Measurements from ENCODE around the gene CACNA1C.

The CACNA1C gene

DNA sequence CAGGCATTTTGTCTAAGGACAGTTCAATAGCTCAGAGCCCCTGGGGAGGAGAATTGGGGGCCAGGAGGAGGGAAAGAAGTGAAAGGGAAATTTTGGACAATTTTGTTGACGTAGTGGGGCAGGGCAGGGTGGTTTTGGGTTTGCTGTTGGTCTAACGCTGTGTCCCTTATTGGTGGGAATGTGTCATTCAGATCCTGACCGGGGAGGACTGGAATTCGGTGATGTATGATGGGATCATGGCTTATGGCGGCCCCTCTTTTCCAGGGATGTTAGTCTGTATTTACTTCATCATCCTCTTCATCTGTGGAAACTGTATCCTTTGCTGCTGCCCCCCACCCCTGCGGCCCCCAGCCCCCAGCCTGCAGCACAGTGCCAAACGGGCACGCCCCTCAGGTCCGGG lies 529.8 kb downstream of the CACNA1C start:
- TF ChIP-seq CTCF (IDR thresholded peaks at IDR 0.05; ENCODE audit: poor library complexity, severe bottlenecking): no peak
- Histone ChIP-seq H3K36me3 (ENCODE audit: low read depth) (no peaks in the 10 kb centered on the region), H3K4me3 (ENCODE audit: severe bottlenecking) (no peak overlapping the region), H3K9me3 (ENCODE audit: severe bottlenecking) (no peaks in the 10 kb centered on the region), H3K27ac (ENCODE audit: poor library complexity, severe bottlenecking) (no peak overlapping the region), H3K4me1 (ENCODE audit: insufficient read depth, poor library complexity, severe bottlenecking) (no peaks in the 10 kb centered on the region), H3K27me3 (ENCODE audit: insufficient read depth, poor library complexity, severe bottlenecking) (peaks cover 67% of the 10 kb centered on the region)
- ATAC-seq (ENCODE audit: low read depth) (no peak), DNase-seq (ENCODE audit: low spot score) (no peak)

- peak; percentile 85 for TF ChIP-seq CTCF (IDR thresholded peaks at IDR 0.05; ENCODE audit: poor library complexity, severe bottlenecking)
- ATAC-seq (ENCODE audit: low read depth): peak; percentile 83
- no peaks in the 10 kb centered on the region for H3K4me1 ChIP-seq (ENCODE audit: insufficient read depth, poor library complexity, severe bottlenecking)
- DNase-seq (ENCODE audit: low spot score): no peak
- peaks cover 72% of the 10 kb centered on the region for H3K27me3 ChIP-seq (ENCODE audit: insufficient read depth, poor library complexity, severe bottlenecking)
- H3K9me3 ChIP-seq (ENCODE audit: severe bottlenecking): no peaks in the 10 kb centered on the region
- no peak overlapping the region for H3K27ac ChIP-seq (ENCODE audit: poor library complexity, severe bottlenecking)
- H3K36me3 ChIP-seq (ENCODE audit: low read depth): no peaks in the 10 kb centered on the region
- H3K4me3 ChIP-seq (ENCODE audit: severe bottlenecking): no peak overlapping the region
These were observed 530.3 kb downstream of the CACNA1C start for GRCh38 chr12:2583091-2583497.

- no peaks in the 10 kb centered on the region for H3K36me3 ChIP-seq (ENCODE audit: low read depth)
- no peaks in the 10 kb centered on the region for H3K9me3 ChIP-seq (ENCODE audit: severe bottlenecking)
- H3K27me3 ChIP-seq (ENCODE audit: insufficient read depth, poor library complexity, severe bottlenecking): peaks cover 79% of the 10 kb centered on the region
- TF ChIP-seq CTCF (IDR thresholded peaks at IDR 0.05; ENCODE audit: poor library complexity, severe bottlenecking): no peak
- H3K27ac ChIP-seq (ENCODE audit: poor library complexity, severe bottlenecking): no peak overlapping the region
- H3K4me1 ChIP-seq (ENCODE audit: insufficient read depth, poor library complexity, severe bottlenecking): no peaks in the 10 kb centered on the region
- H3K4me3 ChIP-seq (ENCODE audit: severe bottlenecking): no peak overlapping the region
- no peak for DNase-seq (ENCODE audit: low spot score)
- no peak for ATAC-seq (ENCODE audit: low read depth)
These were observed 531.0 kb downstream of the CACNA1C start for GRCh38 chr12:2583642-2584401.

GRCh38 chr12:2586156-2587038 lies 533.6 kb downstream of the CACNA1C start:
- H3K27me3 ChIP-seq (ENCODE audit: insufficient read depth, poor library complexity, severe bottlenecking): peaks cover 87% of the 10 kb centered on the region
- H3K36me3 ChIP-seq (ENCODE audit: low read depth): no peaks in the 10 kb centered on the region
- no peak for TF ChIP-seq CTCF (IDR thresholded peaks at IDR 0.05; ENCODE audit: poor library complexity, severe bottlenecking)
- H3K4me1 ChIP-seq (ENCODE audit: insufficient read depth, poor library complexity, severe bottlenecking): no peaks in the 10 kb centered on the region
- DNase-seq (ENCODE audit: low spot score) (peak; percentile 12), ATAC-seq (ENCODE audit: low read depth) (no peak)
- no peaks in the 10 kb centered on the region for H3K9me3 ChIP-seq (ENCODE audit: severe bottlenecking)
- no peak overlapping the region for H3K4me3 ChIP-seq (ENCODE audit: severe bottlenecking)
- H3K27ac ChIP-seq (ENCODE audit: poor library complexity, severe bottlenecking): no peak overlapping the region

Data from RWPE2 (cell line).